IMR-90 (cell line): ENCODE results near the gene PHF21A. TPM values are rescaled to one million over a fixed set of nuclear protein-coding genes. Genes with fewer than 3 reads are reported as not detected.

Experiments
- ATAC-seq: fragments of 200-7000 bp; cut with Tn5 transposase; 2 replicates; pipeline ENCODE4 v1.9.1; 2020; ENCODE audit warnings: low read depth, mild to moderate bottlenecking, moderate library complexity
- BruUV-seq: library from RNA; stranded (reverse); fragments of 400-500 nt; replicated peaks from 2 replicates; lab custom pipeline; 2021; lab: Mats Ljungman, UMichigan
- CTCF ChIA-PET: fragments of 300-600 bp; formaldehyde crosslinking; extraction: SDS; loops from one replicate; lab custom pipeline; 2021; ENCODE audit warnings: antibody characterized with exemption; lab: Yijun Ruan, JAX
- POLR2A ChIA-PET: fragments of 300-600 bp; sonication (Branson Sonifier 250); formaldehyde crosslinking; loops from one replicate; lab custom pipeline; 2022; ENCODE audit warnings: antibody characterized with exemption; ENCODE audit not compliant: unreplicated experiment; lab: Charles Lee
- DNase-seq: peaks from one replicate; pipeline ENCODE4 v3.0.0; 2013
- H2AFZ ChIP-seq: replicated peaks from 2 replicates; pipeline ENCODE3; 2013; ENCODE audit warnings: low read length, mild to moderate bottlenecking; ENCODE audit not compliant: poor library complexity
- H2AK5ac ChIP-seq: 2 replicates; pipeline ENCODE4 v1.6.1; 2013; ENCODE audit warnings: low read depth, low read length, inconsistent platforms
- H2AK9ac ChIP-seq: replicated peaks from 2 replicates; pipeline ENCODE3; 2013; ENCODE audit warnings: mild to moderate bottlenecking, low read depth, low read length, moderate library complexity; ENCODE audit not compliant: poor library complexity
- H2BK120ac ChIP-seq: 2 replicates; pipeline ENCODE4 v1.6.1; 2013; ENCODE audit warnings: low read depth, low read length, inconsistent platforms
- H2BK15ac ChIP-seq: 3 replicates; pipeline ENCODE4 v1.6.1; 2013; ENCODE audit warnings: low read depth, low read length, inconsistent platforms
- H2BK20ac ChIP-seq: 2 replicates; pipeline ENCODE4 v1.6.1; 2013; ENCODE audit warnings: low read depth, mild to moderate bottlenecking, inconsistent platforms, low read length, moderate library complexity
- H2BK5ac ChIP-seq: 2 replicates; pipeline ENCODE4 v1.6.1; 2013; ENCODE audit warnings: mild to moderate bottlenecking, low read depth, low read length, inconsistent platforms; ENCODE audit not compliant: poor library complexity, severe bottlenecking
- H3K14ac ChIP-seq: replicated peaks from 2 replicates; pipeline ENCODE4 v1.6.1; 2013; ENCODE audit warnings: low read depth, low read length, inconsistent platforms
- H3K18ac ChIP-seq: 2 replicates; pipeline ENCODE4 v1.6.1; 2013; ENCODE audit warnings: low read depth, low read length, control low read depth
- H3K23ac ChIP-seq: 2 replicates; pipeline ENCODE4 v1.6.1; 2013; ENCODE audit warnings: low read depth, low read length, inconsistent platforms
- H3K27ac ChIP-seq: 2 replicates; pipeline ENCODE4 v1.5.1; 2013; ENCODE audit warnings: mild to moderate bottlenecking, control low read depth, low read length; ENCODE audit not compliant: insufficient read depth
- H3K27me3 ChIP-seq: 2 replicates; pipeline ENCODE4 v1.6.1; 2013; ENCODE audit warnings: low read length; ENCODE audit not compliant: control insufficient read depth, insufficient read depth
- H3K36me3 ChIP-seq: 2 replicates; pipeline ENCODE4 v1.6.1; 2013; ENCODE audit warnings: low read length, mixed read lengths; ENCODE audit not compliant: control insufficient read depth, insufficient read depth
- H3K4ac ChIP-seq: 2 replicates; pipeline ENCODE4 v1.6.1; 2013; ENCODE audit warnings: low read depth, low read length, inconsistent platforms
- H3K4me1 ChIP-seq: 2 replicates; pipeline ENCODE4 v1.6.1; 2013; ENCODE audit warnings: low read length, mixed read lengths; ENCODE audit not compliant: control insufficient read depth, insufficient read depth
- H3K4me2 ChIP-seq: 2 replicates; pipeline ENCODE4 v1.6.1; 2013; ENCODE audit warnings: low read depth, mild to moderate bottlenecking, control low read depth, low read length, moderate library complexity
- H3K4me3 ChIP-seq: 2 replicates; pipeline ENCODE4 v1.5.1; 2013; ENCODE audit warnings: low read depth, mild to moderate bottlenecking, control low read depth, low read length, moderate library complexity; ENCODE audit not compliant: insufficient read depth
- H3K56ac ChIP-seq: 2 replicates; pipeline ENCODE4 v1.6.1; 2013; ENCODE audit warnings: low read length, inconsistent platforms; ENCODE audit not compliant: insufficient read depth; ENCODE audit errors: extremely low read depth
- H3K79me1 ChIP-seq, 2 experiments: 2 replicates each; pipeline ENCODE4 v1.6.1; 2013; ENCODE audit warnings: low read length in 2 of 2, inconsistent platforms in 1 of 2, low read depth in 1 of 2
- H3K9ac ChIP-seq: 2 replicates; pipeline ENCODE4 v1.6.1; 2013; ENCODE audit warnings: low read depth, low read length, control low read depth
- H3K9me1 ChIP-seq: 2 replicates; pipeline ENCODE4 v1.6.1; 2013; ENCODE audit warnings: low read length, inconsistent platforms; ENCODE audit not compliant: insufficient read depth
- H3K9me3 ChIP-seq: 2 replicates; pipeline ENCODE4 v1.6.1; 2013; ENCODE audit warnings: low read length; ENCODE audit not compliant: control insufficient read depth, insufficient read depth
- H4K20me1 ChIP-seq: 2 replicates; pipeline ENCODE4 v1.6.1; 2013; ENCODE audit warnings: low read length, inconsistent platforms; ENCODE audit not compliant: insufficient read depth
- H4K5ac ChIP-seq: 2 replicates; pipeline ENCODE4 v1.6.1; 2013; ENCODE audit warnings: mild to moderate bottlenecking, low read depth, low read length, control low read depth
- H4K8ac ChIP-seq, 2 experiments: 2 replicates each; pipeline ENCODE4 v1.6.1; 2013; ENCODE audit warnings: low read depth in 2 of 2, low read length in 2 of 2, control low read depth in 1 of 2, inconsistent platforms in 1 of 2
- H4K91ac ChIP-seq: 2 replicates; pipeline ENCODE4 v1.6.1; 2013; ENCODE audit warnings: low read depth, low read length, inconsistent platforms; ENCODE audit not compliant: insufficient read depth
- BHLHE40 ChIP-seq: fragments of 150-350 bp; IDR thresholded peaks from 2 replicates; pipeline ENCODE4 v1.6.1; 2016; ENCODE audit warnings: mild to moderate bottlenecking, low read depth, low read length
- CEBPB ChIP-seq: IDR thresholded peaks from 2 replicates; pipeline ENCODE4 v1.6.1; 2012; ENCODE audit warnings: low read depth, low read length, improper control_type of control experiment
- CHD1 ChIP-seq: IDR thresholded peaks from 2 replicates; pipeline ENCODE4 v1.6.1; 2012; ENCODE audit warnings: low read depth, low read length, improper control_type of control experiment
- FOS ChIP-seq: fragments of 150-350 bp; IDR thresholded peaks from 2 replicates; pipeline ENCODE4 v1.6.1; 2016; ENCODE audit warnings: low read depth, low read length
- MAFK ChIP-seq: IDR thresholded peaks from 2 replicates; pipeline ENCODE4 v1.6.1; 2012; ENCODE audit warnings: low read depth, low read length, improper control_type of control experiment
- MAZ ChIP-seq: IDR thresholded peaks from 2 replicates; pipeline ENCODE4 v1.6.1; 2012; ENCODE audit warnings: low read depth, mild to moderate bottlenecking, low read length, improper control_type of control experiment, moderate library complexity, borderline replicate concordance
- POLR2A ChIP-seq: IDR thresholded peaks from 2 replicates; pipeline ENCODE4 v1.6.1; 2012; ENCODE audit warnings: mild to moderate bottlenecking, low read depth, low read length
- RCOR1 ChIP-seq: IDR thresholded peaks from 2 replicates; pipeline ENCODE4 v1.6.1; 2012; ENCODE audit warnings: mild to moderate bottlenecking, low read length, improper control_type of control experiment; ENCODE audit not compliant: insufficient replicate concordance
- SMC3 ChIP-seq: fragments of 150-350 bp; IDR thresholded peaks from 2 replicates; pipeline ENCODE4 v1.6.1; 2016; ENCODE audit warnings: low read depth, mild to moderate bottlenecking, antibody characterized with exemption, low read length, moderate library complexity
- whole genome bisulfite sequencing, 2 experiments: methylation state at CpG; one replicate each; pipeline versions ENCODE4 v1.1.5 to v1.1.7; 2013; ENCODE audit warnings: missing lambda C conversion rate in 2 of 2; ENCODE audit not compliant: insufficient read length in 1 of 2; ENCODE audit errors: extremely low coverage in 2 of 2; 5-methylcytosine and 5-hydroxymethylcytosine counted together
- dilution Hi-C: fragments of 300-500 bp; cut with HindIII; formaldehyde crosslinking; loops from one replicate; pipeline ENCODE4 v1.14.3; 2018; ENCODE audit warnings: low sequenced_read_pairs; ENCODE audit not compliant: unreplicated experiment
- in situ Hi-C: fragments of 300-500 bp; cut with MboI; formaldehyde crosslinking; loops from 3 replicates; pipeline ENCODE4 v1.14.3; 2019; ENCODE audit warnings: low sequenced_read_pairs, inconsistent platforms, mixed read lengths
- intact Hi-C: fragments of 100-400 bp; cut with micrococcal nuclease; formaldehyde crosslinking; loops from 2 replicates; pipeline ENCODE4 v1.10.0; 2022
- polyA plus RNA-seq, 3 experiments: library from polyadenylated mRNA; depleted of rRNA; stranded (reverse); fragments of >200 nt; gene quantifications; 2 replicates each; pipeline ENCODE4 v1.2.3, GENCODE V29; 2012; ENCODE audit warnings: low replicate concordance in 1 of 3
- total RNA-seq: library from RNA; depleted of rRNA; stranded (reverse); fragments of >200 nt; gene quantifications from 2 replicates; pipeline ENCODE4 v1.2.3, GENCODE V29; 2012
- TF ChIP-seq, protein P1 (sequence below): fragments of 150-350 bp; IDR thresholded peaks from 2 replicates; pipeline ENCODE4 v1.6.1; 2017; ENCODE audit warnings: mild to moderate bottlenecking, antibody characterized with exemption, low read length, low read depth
- TF ChIP-seq, protein P2 (sequence below): fragments of 150-350 bp; IDR thresholded peaks from 2 replicates; pipeline ENCODE4 v1.6.1; 2016; ENCODE audit warnings: low read depth, mild to moderate bottlenecking, low read length, moderate library complexity, borderline replicate concordance

Gene PHF21A
- total and polyA plus RNA-seq, 2 of the 4 experiments (the other 2 are of a cell fraction) = 9.0 to 20.6 TPM

DNA sequence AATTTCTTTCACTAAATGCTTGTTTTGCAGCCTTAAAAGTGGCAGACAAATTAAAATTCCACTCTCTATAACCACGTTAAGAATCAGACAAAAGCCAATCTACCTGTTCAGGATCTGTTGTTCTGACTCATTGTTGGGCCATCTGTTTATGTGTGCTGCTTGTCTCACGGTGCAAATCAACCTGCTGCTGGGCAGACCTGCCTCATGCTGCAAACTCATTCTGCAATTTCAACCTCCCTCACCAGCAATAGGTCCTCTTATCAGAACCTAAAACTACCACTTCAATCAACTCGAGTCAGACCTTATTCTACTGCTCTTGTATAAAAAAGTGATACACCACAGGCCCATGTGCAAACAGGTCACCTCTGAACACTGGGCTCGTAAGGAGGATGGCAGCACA is 123.7 kb downstream of the PHF21A start:
- Histone ChIP-seq H2BK5ac (no peak overlapping the region), H3K56ac (no peak overlapping the region), H3K9me3 (no peaks in the 10 kb centered on the region), H3K14ac (no peak overlapping the region), H3K9ac (no peak overlapping the region), H3K4me1 (peaks cover 17% of the 10 kb centered on the region), H2AK9ac (no peak overlapping the region), H2AFZ (no peak overlapping the region), H3K18ac (no peak overlapping the region), H2BK20ac (no peak overlapping the region), H2BK15ac (no peak overlapping the region), H3K4me2 (no peak overlapping the region), H3K27me3 (no peaks in the 10 kb centered on the region), H3K4me3 (no peak overlapping the region), H3K27ac (no peak overlapping the region), H3K4ac (0 out of 2 replicates have a peak overlapping the region, but pooled peaks have one; percentile 26), H4K5ac (no peak overlapping the region), H2BK120ac (no peak overlapping the region), H3K9me1 (peaks cover 11% of the 10 kb centered on the region), H2AK5ac (peak overlapping the region; percentile 35; the same call in 1 of the 2 replicates), H3K79me1 (peaks cover 24 to 47% of the 10 kb centered on the region in 2 experiments), H4K8ac (no peak overlapping the region), H3K36me3 (no peaks in the 10 kb centered on the region), H3K23ac (peak overlapping the region; percentile 46; the same call in 1 of the 2 replicates), H4K91ac (no peak overlapping the region), H4K20me1 (peaks cover 10% of the 10 kb centered on the region; the same call in 1 of the 2 replicates)
- ATAC-seq (no peak), DNase-seq (no peak)
- CTCF ChIA-PET = interaction anchor here (1.0 kb wide), 1 partner anchor 9 kb away, joined by 3 read pairs; no protein-coding TSS in a partner anchor
- POLR2A ChIA-PET = no interaction called here
- no TSS peak for BruUV-seq
- intact Hi-C loops = no loop called here
- in situ Hi-C loops = no loop called here
- 20% methylated on average over 1 of the region's 4 CpGs; no CpG with 5 or more reads in 1 of the 2 experiments for WGBS, 2 experiments
- TF ChIP-seq, protein P1, sequence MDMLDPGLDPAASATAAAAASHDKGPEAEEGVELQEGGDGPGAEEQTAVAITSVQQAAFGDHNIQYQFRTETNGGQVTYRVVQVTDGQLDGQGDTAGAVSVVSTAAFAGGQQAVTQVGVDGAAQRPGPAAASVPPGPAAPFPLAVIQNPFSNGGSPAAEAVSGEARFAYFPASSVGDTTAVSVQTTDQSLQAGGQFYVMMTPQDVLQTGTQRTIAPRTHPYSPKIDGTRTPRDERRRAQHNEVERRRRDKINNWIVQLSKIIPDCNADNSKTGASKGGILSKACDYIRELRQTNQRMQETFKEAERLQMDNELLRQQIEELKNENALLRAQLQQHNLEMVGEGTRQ = no peak
- TF ChIP-seq MAFK (no peak), SMC3 (no peak), FOS (no peak), CEBPB (no peak), MAZ (no peak), BHLHE40 (no peak), POLR2A (no peak), CHD1 (no peak), RCOR1 (no peak)
- TF ChIP-seq, protein P2, sequence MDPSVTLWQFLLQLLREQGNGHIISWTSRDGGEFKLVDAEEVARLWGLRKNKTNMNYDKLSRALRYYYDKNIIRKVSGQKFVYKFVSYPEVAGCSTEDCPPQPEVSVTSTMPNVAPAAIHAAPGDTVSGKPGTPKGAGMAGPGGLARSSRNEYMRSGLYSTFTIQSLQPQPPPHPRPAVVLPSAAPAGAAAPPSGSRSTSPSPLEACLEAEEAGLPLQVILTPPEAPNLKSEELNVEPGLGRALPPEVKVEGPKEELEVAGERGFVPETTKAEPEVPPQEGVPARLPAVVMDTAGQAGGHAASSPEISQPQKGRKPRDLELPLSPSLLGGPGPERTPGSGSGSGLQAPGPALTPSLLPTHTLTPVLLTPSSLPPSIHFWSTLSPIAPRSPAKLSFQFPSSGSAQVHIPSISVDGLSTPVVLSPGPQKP = no peak
- dilution Hi-C loops = no loop called here
